ENCODE results near the gene ADCK1.

- TF ChIP-seq CTCF (conservative IDR thresholded peaks at IDR 0.05; ENCODE audit: low read depth in 2 of 2) = no peak
- TF ChIP-seq CREB1 (CRISPR knock-in tag; IDR thresholded peaks at IDR 0.05; ENCODE audit: low read depth) = no peak
- TF ChIP-seq EZH2 (IDR thresholded peaks at IDR 0.05; ENCODE audit: low read depth, unreplicated experiment) = no peak
These were observed 65.5 kb downstream of the ADCK1 start for GRCh38 chr14:77865455-77865854.
